Loucy (cell line): Measurements from ENCODE around the gene ACAP2.

Experiments used
- H2AFZ ChIP-seq: fragments of 200-600 bp; sonication (generic); 2 replicates; pipeline ENCODE4 v1.6.0; 2016; ENCODE audit warnings: antibody characterized with exemption, mild to moderate bottlenecking, low read length, moderate library complexity
- H3F3A ChIP-seq: fragments of 200-600 bp; 2 replicates; pipeline ENCODE4 v1.6.0; 2016; ENCODE audit warnings: antibody characterized with exemption, low read depth, mild to moderate bottlenecking
- H3K27me3 ChIP-seq: fragments of 200-600 bp; sonication (generic); 2 replicates; pipeline ENCODE4 v1.6.1; 2014; ENCODE audit warnings: low read length, mild to moderate bottlenecking; ENCODE audit not compliant: insufficient read depth, poor library complexity, severe bottlenecking
- H3K36me3 ChIP-seq: fragments of 200-600 bp; sonication (generic); 2 replicates; pipeline ENCODE4 v1.6.1; 2016; ENCODE audit warnings: low read length; ENCODE audit not compliant: insufficient read depth
- H3K4me1 ChIP-seq: fragments of 200-600 bp; sonication (generic); 2 replicates; pipeline ENCODE4 v1.5.1; 2014; ENCODE audit warnings: low read length, mild to moderate bottlenecking; ENCODE audit not compliant: insufficient read depth, poor library complexity, severe bottlenecking
- H3K4me2 ChIP-seq: fragments of 200-600 bp; sonication (generic); 2 replicates; pipeline ENCODE4 v1.6.0; 2014; ENCODE audit warnings: antibody characterized with exemption, low read length, low read depth, mild to moderate bottlenecking; ENCODE audit not compliant: poor library complexity, severe bottlenecking
- H3K4me3 ChIP-seq: fragments of 200-600 bp; sonication (generic); 2 replicates; pipeline ENCODE4 v1.5.1; 2014; ENCODE audit warnings: low read length, mild to moderate bottlenecking, mixed read lengths; ENCODE audit not compliant: poor library complexity, severe bottlenecking
- H3K79me2 ChIP-seq: fragments of 200-600 bp; sonication (generic); 2 replicates; pipeline ENCODE4 v1.6.1; 2014; ENCODE audit warnings: low read length; ENCODE audit not compliant: insufficient read depth
- H3K9ac ChIP-seq: fragments of 200-600 bp; sonication (generic); 2 replicates; pipeline ENCODE4 v1.6.0; 2014; ENCODE audit warnings: mild to moderate bottlenecking, low read depth, low read length, moderate library complexity; ENCODE audit not compliant: poor library complexity, severe bottlenecking
- H3K9me2 ChIP-seq: fragments of 200-600 bp; sonication (generic); replicated peaks from 2 replicates; pipeline ENCODE4 v1.6.1; 2016; ENCODE audit warnings: low read depth, low read length, mixed read lengths
- H3K9me3 ChIP-seq: fragments of 200-600 bp; sonication (generic); 2 replicates; pipeline ENCODE4 v1.6.1; 2014; ENCODE audit warnings: mild to moderate bottlenecking, antibody characterized with exemption, low read length, low read depth; ENCODE audit not compliant: insufficient read depth
- H4K20me1 ChIP-seq: fragments of 200-600 bp; sonication (generic); 2 replicates; pipeline ENCODE4 v1.6.0; 2014; ENCODE audit warnings: antibody characterized with exemption, low read length, mild to moderate bottlenecking; ENCODE audit not compliant: insufficient read depth, poor library complexity, severe bottlenecking
- EZH2phosphoT487 ChIP-seq: fragments of 200-600 bp; IDR thresholded peaks from 2 replicates; pipeline ENCODE4 v1.6.1; 2018; ENCODE audit warnings: antibody characterized with exemption, mild to moderate bottlenecking, moderate library complexity, borderline replicate concordance
- TF ChIP-seq, protein P1 (sequence below): fragments of 200-600 bp; sonication (generic); conservative IDR thresholded peaks from 2 replicates; pipeline ENCODE4 v1.5.1; 2014; ENCODE audit warnings: mild to moderate bottlenecking, antibody characterized with exemption, low read length

Gene ACAP2

GRCh38 chr3:195270817-195271409 lies 171.9 kb downstream of the ACAP2 start, which contains the start of gene XXYLT1:
Gene XXYLT1 (minus strand): TSS chr3:195271159. CDS start chr3:195271058, 101 bp downstream.
- Histone ChIP-seq H3K27me3 (no peaks in the 10 kb centered on the region), H4K20me1 (peaks cover 14% of the 10 kb centered on the region), H2AFZ (peak within 1 kb of the TSS; percentile 97), H3K4me3 (peak within 1 kb of the TSS; percentile 92), H3K9me3 (no peaks in the 10 kb centered on the region), H3K79me2 (peaks cover 44% of the 10 kb centered on the region), H3K36me3 (no peaks in the 10 kb centered on the region), H3K4me1 (peaks cover 44% of the 10 kb centered on the region), H3K9me2 (no peaks in the 10 kb centered on the region), H3K4me2 (peak within 1 kb of the TSS; percentile 95), H3F3A (no peaks in the 10 kb centered on the region), H3K9ac (peak within 1 kb of the TSS; percentile 76)
- TF ChIP-seq, protein P1, sequence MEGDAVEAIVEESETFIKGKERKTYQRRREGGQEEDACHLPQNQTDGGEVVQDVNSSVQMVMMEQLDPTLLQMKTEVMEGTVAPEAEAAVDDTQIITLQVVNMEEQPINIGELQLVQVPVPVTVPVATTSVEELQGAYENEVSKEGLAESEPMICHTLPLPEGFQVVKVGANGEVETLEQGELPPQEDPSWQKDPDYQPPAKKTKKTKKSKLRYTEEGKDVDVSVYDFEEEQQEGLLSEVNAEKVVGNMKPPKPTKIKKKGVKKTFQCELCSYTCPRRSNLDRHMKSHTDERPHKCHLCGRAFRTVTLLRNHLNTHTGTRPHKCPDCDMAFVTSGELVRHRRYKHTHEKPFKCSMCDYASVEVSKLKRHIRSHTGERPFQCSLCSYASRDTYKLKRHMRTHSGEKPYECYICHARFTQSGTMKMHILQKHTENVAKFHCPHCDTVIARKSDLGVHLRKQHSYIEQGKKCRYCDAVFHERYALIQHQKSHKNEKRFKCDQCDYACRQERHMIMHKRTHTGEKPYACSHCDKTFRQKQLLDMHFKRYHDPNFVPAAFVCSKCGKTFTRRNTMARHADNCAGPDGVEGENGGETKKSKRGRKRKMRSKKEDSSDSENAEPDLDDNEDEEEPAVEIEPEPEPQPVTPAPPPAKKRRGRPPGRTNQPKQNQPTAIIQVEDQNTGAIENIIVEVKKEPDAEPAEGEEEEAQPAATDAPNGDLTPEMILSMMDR = peak; percentile 51
- no peak for TF ChIP-seq EZH2phosphoT487

DNA sequence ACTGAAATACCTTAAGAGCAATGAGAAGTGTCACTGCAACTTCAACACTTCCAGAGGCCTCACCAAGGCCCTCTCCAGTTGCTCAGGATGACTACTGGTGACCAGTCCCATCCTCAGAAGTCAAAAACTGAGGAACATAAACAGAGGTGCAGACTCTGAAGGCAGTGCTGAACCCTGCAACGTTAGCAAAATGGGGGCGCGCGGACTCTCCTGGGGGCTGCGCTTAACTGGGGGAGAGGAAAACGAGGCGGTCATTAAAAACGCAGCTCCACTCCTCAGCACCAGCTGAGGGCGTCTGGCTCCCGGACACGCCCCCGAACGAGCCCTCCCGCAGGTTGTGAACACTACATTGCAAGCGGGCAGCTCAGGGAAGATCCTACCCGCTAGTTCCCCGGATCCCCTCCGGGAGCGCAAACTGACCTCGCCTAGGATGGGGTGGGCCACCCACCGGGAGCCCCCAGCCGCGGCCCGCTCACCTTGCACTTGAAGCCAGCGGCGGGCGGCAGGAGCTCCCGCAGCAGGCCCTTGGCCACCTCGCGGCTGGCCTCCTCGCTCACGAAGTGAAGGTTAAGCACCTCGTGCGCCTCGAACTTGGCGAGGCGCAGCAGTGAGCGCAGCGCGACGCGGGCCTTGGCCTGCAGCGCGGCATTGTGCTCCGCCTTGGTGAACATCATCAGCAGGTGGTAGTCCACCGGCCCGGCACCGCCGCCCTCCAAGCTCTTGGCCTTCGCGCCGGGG lies 172.6 kb downstream of the ACAP2 start:
- H3K79me2 ChIP-seq = peaks cover 51% of the 10 kb centered on the region
- H3K9me2 ChIP-seq = no peaks in the 10 kb centered on the region
- H3K27me3 ChIP-seq = no peaks in the 10 kb centered on the region
- H3F3A ChIP-seq = no peaks in the 10 kb centered on the region
- H4K20me1 ChIP-seq = peaks cover 14% of the 10 kb centered on the region
- peak overlapping the region; percentile 95 for H3K4me2 ChIP-seq
- TF ChIP-seq, protein P1 = peak; percentile 19; the same call in 1 of the 2 replicates
- no peak for TF ChIP-seq EZH2phosphoT487
- H3K36me3 ChIP-seq = no peaks in the 10 kb centered on the region
- H3K4me1 ChIP-seq = peaks cover 50% of the 10 kb centered on the region
- no peaks in the 10 kb centered on the region for H3K9me3 ChIP-seq
- peak overlapping the region; percentile 76 for H3K9ac ChIP-seq
- peak overlapping the region; percentile 53 for H2AFZ ChIP-seq
- H3K4me3 ChIP-seq = peak overlapping the region; percentile 92

GRCh38 chr3:195269375-195270078 lies 173.3 kb downstream of the ACAP2 start:
- peak overlapping the region; percentile 76 for H3K9ac ChIP-seq
- H3K4me2 ChIP-seq = peak overlapping the region; percentile 95
- peaks cover 58% of the 10 kb centered on the region for H3K79me2 ChIP-seq
- H3K27me3 ChIP-seq = no peaks in the 10 kb centered on the region
- H3K36me3 ChIP-seq = no peaks in the 10 kb centered on the region
- H3K9me2 ChIP-seq = no peaks in the 10 kb centered on the region
- H2AFZ ChIP-seq = no peak overlapping the region
- peaks cover 14% of the 10 kb centered on the region for H4K20me1 ChIP-seq
- no peaks in the 10 kb centered on the region for H3K9me3 ChIP-seq
- H3K4me1 ChIP-seq = peaks cover 52% of the 10 kb centered on the region
- H3F3A ChIP-seq = no peaks in the 10 kb centered on the region
- TF ChIP-seq EZH2phosphoT487 = no peak
- TF ChIP-seq, protein P1 = no peak
- peak overlapping the region; percentile 92 for H3K4me3 ChIP-seq
